ENCODE data around the gene NUMBL. TPM values are rescaled to one million over a fixed set of nuclear protein-coding genes. Genes with fewer than 3 reads are reported as not detected.

NUMBL gene
- total and polyA plus RNA-seq, 2 of the 13 experiments (the other 11 are each of a cell fraction or from before 2014, with no cell fraction given), result 0.49 to 2.3 TPM

DNA sequence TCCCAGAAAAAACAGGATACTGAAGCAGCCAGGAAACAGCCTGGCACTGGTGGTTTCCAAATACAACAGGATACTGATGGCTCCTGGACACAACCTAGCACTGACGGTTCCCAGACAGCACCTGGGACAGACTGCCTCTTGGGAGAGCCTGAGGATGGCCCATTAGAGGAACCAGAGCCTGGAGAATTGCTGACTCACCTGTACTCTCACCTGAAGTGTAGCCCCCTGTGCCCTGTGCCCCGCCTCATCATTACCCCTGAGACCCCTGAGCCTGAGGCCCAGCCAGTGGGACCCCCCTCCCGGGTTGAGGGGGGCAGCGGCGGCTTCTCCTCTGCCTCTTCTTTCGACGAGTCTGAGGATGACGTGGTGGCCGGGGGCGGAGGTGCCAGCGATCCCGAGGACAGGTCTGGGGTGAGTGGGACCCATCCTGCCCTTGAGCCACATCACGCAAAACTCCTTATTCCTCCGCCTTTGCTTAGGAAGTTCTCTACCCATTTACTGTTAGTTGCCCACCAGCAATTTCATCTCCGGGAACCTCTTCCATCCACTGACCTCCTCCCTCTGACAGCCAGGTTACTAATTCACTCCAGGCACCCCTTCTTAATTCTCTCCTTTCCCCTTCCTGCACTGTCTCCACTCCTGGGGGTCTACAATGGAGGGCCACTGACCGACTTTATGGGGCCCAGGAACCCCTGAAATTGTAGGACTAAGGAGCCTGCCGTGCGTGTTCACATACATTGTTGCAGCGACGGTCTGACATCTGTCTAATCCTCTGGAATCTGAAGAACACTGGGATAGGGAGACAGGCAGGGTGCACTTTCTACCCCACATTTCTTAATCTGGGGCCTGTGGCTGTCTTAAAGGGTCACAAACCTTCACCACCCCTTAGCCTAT lies 27.7 kb upstream of the NUMBL start (continued):
- TF ChIP-seq, protein P1, sequence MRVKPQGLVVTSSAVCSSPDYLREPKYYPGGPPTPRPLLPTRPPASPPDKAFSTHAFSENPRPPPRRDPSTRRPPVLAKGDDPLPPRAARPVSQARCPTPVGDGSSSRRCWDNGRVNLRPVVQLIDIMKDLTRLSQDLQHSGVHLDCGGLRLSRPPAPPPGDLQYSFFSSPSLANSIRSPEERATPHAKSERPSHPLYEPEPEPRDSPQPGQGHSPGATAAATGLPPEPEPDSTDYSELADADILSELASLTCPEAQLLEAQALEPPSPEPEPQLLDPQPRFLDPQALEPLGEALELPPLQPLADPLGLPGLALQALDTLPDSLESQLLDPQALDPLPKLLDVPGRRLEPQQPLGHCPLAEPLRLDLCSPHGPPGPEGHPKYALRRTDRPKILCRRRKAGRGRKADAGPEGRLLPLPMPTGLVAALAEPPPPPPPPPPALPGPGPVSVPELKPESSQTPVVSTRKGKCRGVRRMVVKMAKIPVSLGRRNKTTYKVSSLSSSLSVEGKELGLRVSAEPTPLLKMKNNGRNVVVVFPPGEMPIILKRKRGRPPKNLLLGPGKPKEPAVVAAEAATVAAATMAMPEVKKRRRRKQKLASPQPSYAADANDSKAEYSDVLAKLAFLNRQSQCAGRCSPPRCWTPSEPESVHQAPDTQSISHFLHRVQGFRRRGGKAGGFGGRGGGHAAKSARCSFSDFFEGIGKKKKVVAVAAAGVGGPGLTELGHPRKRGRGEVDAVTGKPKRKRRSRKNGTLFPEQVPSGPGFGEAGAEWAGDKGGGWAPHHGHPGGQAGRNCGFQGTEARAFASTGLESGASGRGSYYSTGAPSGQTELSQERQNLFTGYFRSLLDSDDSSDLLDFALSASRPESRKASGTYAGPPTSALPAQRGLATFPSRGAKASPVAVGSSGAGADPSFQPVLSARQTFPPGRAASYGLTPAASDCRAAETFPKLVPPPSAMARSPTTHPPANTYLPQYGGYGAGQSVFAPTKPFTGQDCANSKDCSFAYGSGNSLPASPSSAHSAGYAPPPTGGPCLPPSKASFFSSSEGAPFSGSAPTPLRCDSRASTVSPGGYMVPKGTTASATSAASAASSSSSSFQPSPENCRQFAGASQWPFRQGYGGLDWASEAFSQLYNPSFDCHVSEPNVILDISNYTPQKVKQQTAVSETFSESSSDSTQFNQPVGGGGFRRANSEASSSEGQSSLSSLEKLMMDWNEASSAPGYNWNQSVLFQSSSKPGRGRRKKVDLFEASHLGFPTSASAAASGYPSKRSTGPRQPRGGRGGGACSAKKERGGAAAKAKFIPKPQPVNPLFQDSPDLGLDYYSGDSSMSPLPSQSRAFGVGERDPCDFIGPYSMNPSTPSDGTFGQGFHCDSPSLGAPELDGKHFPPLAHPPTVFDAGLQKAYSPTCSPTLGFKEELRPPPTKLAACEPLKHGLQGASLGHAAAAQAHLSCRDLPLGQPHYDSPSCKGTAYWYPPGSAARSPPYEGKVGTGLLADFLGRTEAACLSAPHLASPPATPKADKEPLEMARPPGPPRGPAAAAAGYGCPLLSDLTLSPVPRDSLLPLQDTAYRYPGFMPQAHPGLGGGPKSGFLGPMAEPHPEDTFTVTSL (CRISPR knock-in tag; IDR thresholded peaks at IDR 0.05; ENCODE audit: borderline replicate concordance), result no peak
- TF ChIP-seq NFATC3 (CRISPR knock-in tag; IDR thresholded peaks at IDR 0.05), result no peak
- TF ChIP-seq SIX4 (CRISPR knock-in tag; IDR thresholded peaks at IDR 0.05), result no peak
- TF ChIP-seq KLF11 (CRISPR knock-in tag; IDR thresholded peaks at IDR 0.05), result no peak
- TF ChIP-seq TBP (CRISPR knock-in tag; IDR thresholded peaks at IDR 0.05), result no peak
- no peak for TF ChIP-seq CCDC6 (CRISPR knock-in tag; IDR thresholded peaks at IDR 0.05)
- TF ChIP-seq MED8 (CRISPR knock-in tag; IDR thresholded peaks at IDR 0.05; ENCODE audit: insufficient replicate concordance), result peak; percentile 9
- TF ChIP-seq, protein P2, sequence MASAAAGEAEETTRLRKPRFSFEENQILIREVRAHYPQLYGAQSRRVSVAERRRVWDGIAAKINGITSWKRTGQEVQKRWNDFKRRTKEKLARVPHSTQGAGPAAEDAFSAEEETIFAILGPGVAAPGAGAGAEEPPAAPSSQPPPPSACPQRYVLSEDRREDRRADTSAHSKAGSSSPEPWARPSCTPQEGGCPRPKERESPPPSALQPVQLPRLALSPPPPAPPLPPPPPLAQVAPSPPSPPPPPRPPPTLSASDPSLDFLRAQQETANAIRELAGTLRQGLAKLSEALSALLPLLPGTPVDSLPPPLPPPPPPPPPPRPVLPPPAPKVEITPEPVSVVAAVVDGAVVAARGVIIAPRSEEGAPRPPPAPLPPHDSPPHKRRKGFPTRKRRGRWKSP (CRISPR knock-in tag; IDR thresholded peaks at IDR 0.05), result 0 out of 2 replicates have a peak, but pooled peaks have one; percentile 21
- no peak for TF ChIP-seq FOXP1 (IDR thresholded peaks at IDR 0.05)
- TF ChIP-seq FOXP1 (CRISPR knock-in tag; IDR thresholded peaks at IDR 0.05), result no peak
- no peak for TF ChIP-seq ZBTB3 (CRISPR knock-in tag; IDR thresholded peaks at IDR 0.05; ENCODE audit: borderline replicate concordance, low read depth)
- no peak for TF ChIP-seq HNRNPUL1 (IDR thresholded peaks at IDR 0.05; ENCODE audit: low read depth, low read length)
- TF ChIP-seq, protein P3, sequence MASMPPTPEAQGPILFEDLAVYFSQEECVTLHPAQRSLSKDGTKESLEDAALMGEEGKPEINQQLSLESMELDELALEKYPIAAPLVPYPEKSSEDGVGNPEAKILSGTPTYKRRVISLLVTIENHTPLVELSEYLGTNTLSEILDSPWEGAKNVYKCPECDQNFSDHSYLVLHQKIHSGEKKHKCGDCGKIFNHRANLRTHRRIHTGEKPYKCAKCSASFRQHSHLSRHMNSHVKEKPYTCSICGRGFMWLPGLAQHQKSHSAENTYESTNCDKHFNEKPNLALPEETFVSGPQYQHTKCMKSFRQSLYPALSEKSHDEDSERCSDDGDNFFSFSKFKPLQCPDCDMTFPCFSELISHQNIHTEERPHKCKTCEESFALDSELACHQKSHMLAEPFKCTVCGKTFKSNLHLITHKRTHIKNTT (CRISPR knock-in tag; IDR thresholded peaks at IDR 0.05), result no peak
- no peak for TF ChIP-seq ZBTB38 (CRISPR knock-in tag; IDR thresholded peaks at IDR 0.05)
- TF ChIP-seq, protein P4, sequence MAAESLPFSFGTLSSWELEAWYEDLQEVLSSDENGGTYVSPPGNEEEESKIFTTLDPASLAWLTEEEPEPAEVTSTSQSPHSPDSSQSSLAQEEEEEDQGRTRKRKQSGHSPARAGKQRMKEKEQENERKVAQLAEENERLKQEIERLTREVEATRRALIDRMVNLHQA (CRISPR knock-in tag; IDR thresholded peaks at IDR 0.05), result no peak
- TF ChIP-seq ESRRA (CRISPR knock-in tag; IDR thresholded peaks at IDR 0.05; ENCODE audit: low read depth), result 0 out of 2 replicates have a peak, but pooled peaks have one; percentile 3
- TF ChIP-seq, protein P5, sequence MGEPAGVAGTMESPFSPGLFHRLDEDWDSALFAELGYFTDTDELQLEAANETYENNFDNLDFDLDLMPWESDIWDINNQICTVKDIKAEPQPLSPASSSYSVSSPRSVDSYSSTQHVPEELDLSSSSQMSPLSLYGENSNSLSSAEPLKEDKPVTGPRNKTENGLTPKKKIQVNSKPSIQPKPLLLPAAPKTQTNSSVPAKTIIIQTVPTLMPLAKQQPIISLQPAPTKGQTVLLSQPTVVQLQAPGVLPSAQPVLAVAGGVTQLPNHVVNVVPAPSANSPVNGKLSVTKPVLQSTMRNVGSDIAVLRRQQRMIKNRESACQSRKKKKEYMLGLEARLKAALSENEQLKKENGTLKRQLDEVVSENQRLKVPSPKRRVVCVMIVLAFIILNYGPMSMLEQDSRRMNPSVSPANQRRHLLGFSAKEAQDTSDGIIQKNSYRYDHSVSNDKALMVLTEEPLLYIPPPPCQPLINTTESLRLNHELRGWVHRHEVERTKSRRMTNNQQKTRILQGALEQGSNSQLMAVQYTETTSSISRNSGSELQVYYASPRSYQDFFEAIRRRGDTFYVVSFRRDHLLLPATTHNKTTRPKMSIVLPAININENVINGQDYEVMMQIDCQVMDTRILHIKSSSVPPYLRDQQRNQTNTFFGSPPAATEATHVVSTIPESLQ (CRISPR knock-in tag; conservative IDR thresholded peaks at IDR 0.05), result 0 out of 2 replicates have a peak, but pooled peaks have one; percentile 14
- TF ChIP-seq, protein P6, sequence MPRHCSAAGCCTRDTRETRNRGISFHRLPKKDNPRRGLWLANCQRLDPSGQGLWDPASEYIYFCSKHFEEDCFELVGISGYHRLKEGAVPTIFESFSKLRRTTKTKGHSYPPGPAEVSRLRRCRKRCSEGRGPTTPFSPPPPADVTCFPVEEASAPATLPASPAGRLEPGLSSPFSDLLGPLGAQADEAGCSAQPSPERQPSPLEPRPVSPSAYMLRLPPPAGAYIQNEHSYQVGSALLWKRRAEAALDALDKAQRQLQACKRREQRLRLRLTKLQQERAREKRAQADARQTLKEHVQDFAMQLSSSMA (CRISPR knock-in tag; IDR thresholded peaks at IDR 0.05), result no peak

All from HepG2 (cell line).